Measurements from ENCODE around the gene CACNA1C. TPM values are rescaled to one million over a fixed set of nuclear protein-coding genes. Genes with fewer than 3 reads are reported as not detected.

The CACNA1C gene
- total RNA-seq, 2 experiments from 2014 or later, result 0.69 to 1.4 TPM

- Histone ChIP-seq H3K9me3 (ENCODE audit: low read length) (no peaks in the 10 kb centered on the region), H3K79me2 (ENCODE audit: insufficient read depth, low read depth, low read length) (no peaks in the 10 kb centered on the region), H3K36me3 (ENCODE audit: insufficient read depth, low read length) (no peaks in the 10 kb centered on the region), H3K4me2 (ENCODE audit: low read length) (no peak overlapping the region), H3K9me2 (ENCODE audit: insufficient read depth, low read length) (no peaks in the 10 kb centered on the region), H2AFZ (ENCODE audit: low read length) (no peak overlapping the region), H3K4me1 (ENCODE audit: insufficient read depth, low read length, poor library complexity, severe bottlenecking) (no peaks in the 10 kb centered on the region), H4K20me1 (ENCODE audit: insufficient read depth, low read length) (no peaks in the 10 kb centered on the region), H3K4me3 (ENCODE audit: low read depth, low read length, poor library complexity, severe bottlenecking) (no peak overlapping the region), H3K27ac (ENCODE audit: low read depth, low read length, poor library complexity, severe bottlenecking) (no peak overlapping the region)
- ChIA-PET POLR2A (no interaction called here), CTCF (ENCODE audit: unreplicated experiment) (no interaction called here)
- intact Hi-C loops (cut with micrococcal nuclease; ENCODE audit: unreplicated experiment), result no loop called here
- TF ChIP-seq CTCF (conservative IDR thresholded peaks at IDR 0.05; ENCODE audit: low read length), result no peak
- no peak for TF ChIP-seq EZH2phosphoT487 (IDR thresholded peaks at IDR 0.05; ENCODE audit: borderline replicate concordance, low read depth, low read length)
- BruUV-seq (replicated peaks), result no TSS peak
- no peak for DNase-seq (ENCODE audit: low spot score)
Observed at GRCh38 chr12:2390850-2391390, 338.1 kb downstream of the CACNA1C start.

GRCh38 chr12:2391740-2392331 lies 339.0 kb downstream of the CACNA1C start:
- Histone ChIP-seq H3K9me2 (ENCODE audit: insufficient read depth, low read length) (no peaks in the 10 kb centered on the region), H3K36me3 (ENCODE audit: insufficient read depth, low read length) (no peaks in the 10 kb centered on the region), H3K79me2 (ENCODE audit: insufficient read depth, low read depth, low read length) (no peaks in the 10 kb centered on the region), H3K4me3 (ENCODE audit: low read depth, low read length, poor library complexity, severe bottlenecking) (no peak overlapping the region), H2AFZ (ENCODE audit: low read length) (no peak overlapping the region), H3K4me1 (ENCODE audit: insufficient read depth, low read length, poor library complexity, severe bottlenecking) (no peaks in the 10 kb centered on the region), H3K27ac (ENCODE audit: low read depth, low read length, poor library complexity, severe bottlenecking) (no peak overlapping the region), H4K20me1 (ENCODE audit: insufficient read depth, low read length) (no peaks in the 10 kb centered on the region), H3K9me3 (ENCODE audit: low read length) (no peaks in the 10 kb centered on the region), H3K4me2 (ENCODE audit: low read length) (no peak overlapping the region)
- BruUV-seq (replicated peaks), result no TSS peak
- intact Hi-C loops (cut with micrococcal nuclease; ENCODE audit: unreplicated experiment), result no loop called here
- CTCF ChIA-PET (ENCODE audit: unreplicated experiment), result interaction anchor here (0.6 kb wide), 1 partner anchor 649 kb away, joined by 3 read pairs; no protein-coding TSS in a partner anchor
- POLR2A ChIA-PET, result interaction anchor here (0.6 kb wide), 1 partner anchor 27 kb away, joined by 3 read pairs; no protein-coding TSS in a partner anchor
- TF ChIP-seq CTCF (conservative IDR thresholded peaks at IDR 0.05; ENCODE audit: low read length), result no peak
- TF ChIP-seq EZH2phosphoT487 (IDR thresholded peaks at IDR 0.05; ENCODE audit: borderline replicate concordance, low read depth, low read length), result no peak
- no peak for DNase-seq (ENCODE audit: low spot score)

- intact Hi-C loops (cut with micrococcal nuclease; ENCODE audit: unreplicated experiment), result no loop called here
- Histone ChIP-seq H2AFZ (ENCODE audit: low read length) (no peak overlapping the region), H3K4me1 (ENCODE audit: insufficient read depth, low read length, poor library complexity, severe bottlenecking) (no peaks in the 10 kb centered on the region), H3K79me2 (ENCODE audit: insufficient read depth, low read depth, low read length) (no peaks in the 10 kb centered on the region), H3K9me3 (ENCODE audit: low read length) (no peaks in the 10 kb centered on the region), H3K36me3 (ENCODE audit: insufficient read depth, low read length) (no peaks in the 10 kb centered on the region), H3K27ac (ENCODE audit: low read depth, low read length, poor library complexity, severe bottlenecking) (no peak overlapping the region), H3K4me2 (ENCODE audit: low read length) (no peak overlapping the region), H4K20me1 (ENCODE audit: insufficient read depth, low read length) (no peaks in the 10 kb centered on the region), H3K9me2 (ENCODE audit: insufficient read depth, low read length) (no peaks in the 10 kb centered on the region), H3K4me3 (ENCODE audit: low read depth, low read length, poor library complexity, severe bottlenecking) (no peak overlapping the region)
- DNase-seq (ENCODE audit: low spot score), result no peak
- POLR2A ChIA-PET, result no interaction called here
- no TSS peak for BruUV-seq (replicated peaks)
- CTCF ChIA-PET (ENCODE audit: unreplicated experiment), result no interaction called here
- no peak for TF ChIP-seq EZH2phosphoT487 (IDR thresholded peaks at IDR 0.05; ENCODE audit: borderline replicate concordance, low read depth, low read length)
- TF ChIP-seq CTCF (conservative IDR thresholded peaks at IDR 0.05; ENCODE audit: low read length), result no peak
Observed at GRCh38 chr12:2393016-2393415, 340.2 kb downstream of the CACNA1C start.
